Measurements from ENCODE around the gene BBX.

GRCh38 chr3:107476462-107476861 lies 46.3 kb upstream of the BBX start:
- TF ChIP-seq POLR2A (IDR thresholded peaks at IDR 0.05; ENCODE audit: low read depth, low read length) (no peak), POLR2AphosphoS5 (IDR thresholded peaks at IDR 0.05; ENCODE audit: low read depth, low read length) (no peak), TAF1 (IDR thresholded peaks at IDR 0.05; ENCODE audit: low read depth, low read length) (no peak), SPI1 (IDR thresholded peaks at IDR 0.05; ENCODE audit: low read depth, low read length) (no peak), PAX5 (IDR thresholded peaks at IDR 0.05; ENCODE audit: insufficient read depth, low read length, severe bottlenecking) (no peak), POU2F2 (IDR thresholded peaks at IDR 0.05; ENCODE audit: low read depth, low read length) (no peak)
